ENCODE results near the gene TIPARP. TPM values are rescaled to one million over a fixed set of nuclear protein-coding genes. Genes with fewer than 3 reads are reported as not detected.

The TIPARP gene
- total and polyA plus RNA-seq, 2 of the 8 experiments (the other 6 are each of a cell fraction or from before 2014, with no cell fraction given), result 1.6 to 5.8 TPM

DNA sequence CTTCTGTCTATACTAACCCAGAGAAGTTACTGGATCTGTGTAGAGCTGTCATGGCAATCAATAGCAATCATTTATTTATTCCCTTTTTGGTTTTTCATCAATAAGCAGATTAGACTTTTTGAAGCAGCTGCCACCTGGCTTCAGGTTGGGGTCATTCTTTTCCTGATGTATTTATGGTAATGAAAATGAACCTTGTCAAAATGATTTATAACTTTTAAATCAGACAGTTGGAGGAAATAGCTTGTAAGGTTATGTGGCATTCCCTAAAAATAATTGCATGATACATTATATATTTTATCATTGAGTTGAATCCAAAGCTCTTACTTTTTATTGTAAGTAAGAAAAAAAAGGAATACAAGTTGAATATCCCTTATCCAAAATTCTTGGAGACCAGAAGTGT lies 8.6 kb downstream of the TIPARP start (continued):
- TF ChIP-seq, protein P1, sequence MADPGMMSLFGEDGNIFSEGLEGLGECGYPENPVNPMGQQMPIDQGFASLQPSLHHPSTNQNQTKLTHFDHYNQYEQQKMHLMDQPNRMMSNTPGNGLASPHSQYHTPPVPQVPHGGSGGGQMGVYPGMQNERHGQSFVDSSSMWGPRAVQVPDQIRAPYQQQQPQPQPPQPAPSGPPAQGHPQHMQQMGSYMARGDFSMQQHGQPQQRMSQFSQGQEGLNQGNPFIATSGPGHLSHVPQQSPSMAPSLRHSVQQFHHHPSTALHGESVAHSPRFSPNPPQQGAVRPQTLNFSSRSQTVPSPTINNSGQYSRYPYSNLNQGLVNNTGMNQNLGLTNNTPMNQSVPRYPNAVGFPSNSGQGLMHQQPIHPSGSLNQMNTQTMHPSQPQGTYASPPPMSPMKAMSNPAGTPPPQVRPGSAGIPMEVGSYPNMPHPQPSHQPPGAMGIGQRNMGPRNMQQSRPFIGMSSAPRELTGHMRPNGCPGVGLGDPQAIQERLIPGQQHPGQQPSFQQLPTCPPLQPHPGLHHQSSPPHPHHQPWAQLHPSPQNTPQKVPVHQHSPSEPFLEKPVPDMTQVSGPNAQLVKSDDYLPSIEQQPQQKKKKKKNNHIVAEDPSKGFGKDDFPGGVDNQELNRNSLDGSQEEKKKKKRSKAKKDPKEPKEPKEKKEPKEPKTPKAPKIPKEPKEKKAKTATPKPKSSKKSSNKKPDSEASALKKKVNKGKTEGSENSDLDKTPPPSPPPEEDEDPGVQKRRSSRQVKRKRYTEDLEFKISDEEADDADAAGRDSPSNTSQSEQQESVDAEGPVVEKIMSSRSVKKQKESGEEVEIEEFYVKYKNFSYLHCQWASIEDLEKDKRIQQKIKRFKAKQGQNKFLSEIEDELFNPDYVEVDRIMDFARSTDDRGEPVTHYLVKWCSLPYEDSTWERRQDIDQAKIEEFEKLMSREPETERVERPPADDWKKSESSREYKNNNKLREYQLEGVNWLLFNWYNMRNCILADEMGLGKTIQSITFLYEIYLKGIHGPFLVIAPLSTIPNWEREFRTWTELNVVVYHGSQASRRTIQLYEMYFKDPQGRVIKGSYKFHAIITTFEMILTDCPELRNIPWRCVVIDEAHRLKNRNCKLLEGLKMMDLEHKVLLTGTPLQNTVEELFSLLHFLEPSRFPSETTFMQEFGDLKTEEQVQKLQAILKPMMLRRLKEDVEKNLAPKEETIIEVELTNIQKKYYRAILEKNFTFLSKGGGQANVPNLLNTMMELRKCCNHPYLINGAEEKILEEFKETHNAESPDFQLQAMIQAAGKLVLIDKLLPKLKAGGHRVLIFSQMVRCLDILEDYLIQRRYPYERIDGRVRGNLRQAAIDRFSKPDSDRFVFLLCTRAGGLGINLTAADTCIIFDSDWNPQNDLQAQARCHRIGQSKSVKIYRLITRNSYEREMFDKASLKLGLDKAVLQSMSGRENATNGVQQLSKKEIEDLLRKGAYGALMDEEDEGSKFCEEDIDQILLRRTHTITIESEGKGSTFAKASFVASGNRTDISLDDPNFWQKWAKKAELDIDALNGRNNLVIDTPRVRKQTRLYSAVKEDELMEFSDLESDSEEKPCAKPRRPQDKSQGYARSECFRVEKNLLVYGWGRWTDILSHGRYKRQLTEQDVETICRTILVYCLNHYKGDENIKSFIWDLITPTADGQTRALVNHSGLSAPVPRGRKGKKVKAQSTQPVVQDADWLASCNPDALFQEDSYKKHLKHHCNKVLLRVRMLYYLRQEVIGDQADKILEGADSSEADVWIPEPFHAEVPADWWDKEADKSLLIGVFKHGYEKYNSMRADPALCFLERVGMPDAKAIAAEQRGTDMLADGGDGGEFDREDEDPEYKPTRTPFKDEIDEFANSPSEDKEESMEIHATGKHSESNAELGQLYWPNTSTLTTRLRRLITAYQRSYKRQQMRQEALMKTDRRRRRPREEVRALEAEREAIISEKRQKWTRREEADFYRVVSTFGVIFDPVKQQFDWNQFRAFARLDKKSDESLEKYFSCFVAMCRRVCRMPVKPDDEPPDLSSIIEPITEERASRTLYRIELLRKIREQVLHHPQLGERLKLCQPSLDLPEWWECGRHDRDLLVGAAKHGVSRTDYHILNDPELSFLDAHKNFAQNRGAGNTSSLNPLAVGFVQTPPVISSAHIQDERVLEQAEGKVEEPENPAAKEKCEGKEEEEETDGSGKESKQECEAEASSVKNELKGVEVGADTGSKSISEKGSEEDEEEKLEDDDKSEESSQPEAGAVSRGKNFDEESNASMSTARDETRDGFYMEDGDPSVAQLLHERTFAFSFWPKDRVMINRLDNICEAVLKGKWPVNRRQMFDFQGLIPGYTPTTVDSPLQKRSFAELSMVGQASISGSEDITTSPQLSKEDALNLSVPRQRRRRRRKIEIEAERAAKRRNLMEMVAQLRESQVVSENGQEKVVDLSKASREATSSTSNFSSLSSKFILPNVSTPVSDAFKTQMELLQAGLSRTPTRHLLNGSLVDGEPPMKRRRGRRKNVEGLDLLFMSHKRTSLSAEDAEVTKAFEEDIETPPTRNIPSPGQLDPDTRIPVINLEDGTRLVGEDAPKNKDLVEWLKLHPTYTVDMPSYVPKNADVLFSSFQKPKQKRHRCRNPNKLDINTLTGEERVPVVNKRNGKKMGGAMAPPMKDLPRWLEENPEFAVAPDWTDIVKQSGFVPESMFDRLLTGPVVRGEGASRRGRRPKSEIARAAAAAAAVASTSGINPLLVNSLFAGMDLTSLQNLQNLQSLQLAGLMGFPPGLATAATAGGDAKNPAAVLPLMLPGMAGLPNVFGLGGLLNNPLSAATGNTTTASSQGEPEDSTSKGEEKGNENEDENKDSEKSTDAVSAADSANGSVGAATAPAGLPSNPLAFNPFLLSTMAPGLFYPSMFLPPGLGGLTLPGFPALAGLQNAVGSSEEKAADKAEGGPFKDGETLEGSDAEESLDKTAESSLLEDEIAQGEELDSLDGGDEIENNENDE (IDR thresholded peaks at IDR 0.05; ENCODE audit: insufficient replicate concordance, low read length), result no peak
